COR-L47 (cell line): ENCODE measurements around the gene RAPGEF5.
A peak's percentile ranks its signal among the peaks of the same experiment; 100 is the strongest.

Experiments
- DNase-seq: peaks from one replicate; lab custom pipeline; 2025; lab: John Stamatoyannopoulos, UW

RAPGEF5 gene

DNA sequence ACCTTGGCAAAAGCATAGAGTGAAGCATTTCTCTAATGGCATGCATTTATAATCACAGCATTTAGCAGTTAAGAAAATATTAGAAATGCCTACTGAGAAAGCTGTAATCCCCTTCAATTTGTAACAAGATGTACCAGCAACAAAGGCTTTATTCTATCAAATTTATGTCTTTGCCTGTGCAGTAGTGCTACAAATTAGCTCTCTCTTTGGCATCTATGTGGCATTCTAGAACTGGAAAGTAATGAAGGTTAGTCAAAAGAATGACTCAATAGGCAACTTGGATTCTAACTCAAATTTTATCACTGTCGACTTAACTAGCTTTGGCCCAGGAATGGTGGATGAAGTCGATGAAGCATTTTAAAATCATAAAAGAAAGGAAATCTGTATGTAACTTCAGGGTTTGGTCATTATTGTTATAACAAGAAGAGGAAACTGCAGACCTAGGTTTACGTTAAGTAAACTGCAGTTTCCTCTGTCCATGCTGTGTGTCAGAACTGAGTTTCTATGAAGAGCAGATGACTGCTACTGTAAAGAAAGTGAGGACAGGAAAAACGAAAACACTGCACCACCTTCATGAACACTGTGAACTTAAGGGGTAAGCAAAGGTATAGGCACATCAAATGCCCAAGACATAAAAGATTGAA is 140.0 kb downstream of the RAPGEF5 start:
- no peak for DNase-seq

DNA sequence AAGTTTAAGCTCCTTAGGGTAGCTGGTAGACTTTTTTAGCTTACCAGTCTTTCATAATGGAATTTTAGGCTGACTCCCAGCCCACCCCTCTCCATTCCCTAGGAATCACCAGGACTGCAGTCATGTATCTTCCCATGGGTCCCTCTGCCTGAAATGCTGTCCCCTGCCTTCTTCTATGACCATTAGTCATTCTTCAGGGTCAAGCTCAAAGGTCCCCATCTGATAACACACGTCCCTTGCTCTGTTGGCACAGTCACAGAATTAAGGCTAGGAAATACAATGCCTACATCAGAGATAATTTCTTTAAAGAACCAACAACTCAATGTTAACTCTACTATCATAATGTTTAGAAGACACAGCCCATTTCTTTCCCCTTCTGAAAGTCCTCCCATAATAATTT is 140.6 kb downstream of the RAPGEF5 start:
- DNase-seq, result no peak

DNA sequence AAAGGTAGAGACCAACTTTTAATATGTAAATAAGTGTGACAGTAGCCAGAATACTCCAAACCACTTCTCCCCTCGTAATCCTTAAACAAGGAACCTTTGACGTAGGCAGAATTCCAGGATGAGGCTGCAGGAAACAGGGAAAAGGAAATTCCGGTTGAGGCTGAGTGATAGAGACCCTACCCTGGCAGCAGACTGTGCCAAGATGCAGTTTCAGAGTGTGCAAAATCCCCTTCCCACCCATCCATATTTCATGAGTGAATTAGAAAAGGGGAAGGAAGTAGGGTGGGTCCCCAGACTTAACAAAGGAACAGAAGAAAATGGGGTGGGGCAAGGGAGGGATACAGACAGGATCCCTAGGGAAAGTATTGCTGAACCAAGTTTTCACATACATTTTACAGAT is 143.0 kb downstream of the RAPGEF5 start:
- DNase-seq, result no peak

DNA sequence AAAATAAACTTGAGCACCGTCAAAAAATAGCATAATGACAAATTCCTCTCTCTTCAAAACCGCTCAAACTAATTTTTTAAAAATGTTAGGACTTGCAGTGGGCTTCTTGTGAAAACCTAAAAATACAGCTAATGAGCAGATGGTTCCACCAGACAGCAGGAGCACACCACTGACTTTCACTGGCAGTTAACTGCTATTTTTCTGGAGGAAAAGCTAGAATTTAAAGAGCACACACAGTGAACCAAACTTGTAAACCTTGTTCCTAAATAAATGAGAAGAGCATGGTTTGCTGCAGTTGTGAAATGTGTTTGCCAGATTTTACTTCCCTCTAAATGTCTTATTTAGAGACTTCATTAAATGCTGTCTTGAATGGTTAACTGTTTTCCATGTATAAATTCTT is 143.9 kb downstream of the RAPGEF5 start:
- DNase-seq, result no peak

DNA sequence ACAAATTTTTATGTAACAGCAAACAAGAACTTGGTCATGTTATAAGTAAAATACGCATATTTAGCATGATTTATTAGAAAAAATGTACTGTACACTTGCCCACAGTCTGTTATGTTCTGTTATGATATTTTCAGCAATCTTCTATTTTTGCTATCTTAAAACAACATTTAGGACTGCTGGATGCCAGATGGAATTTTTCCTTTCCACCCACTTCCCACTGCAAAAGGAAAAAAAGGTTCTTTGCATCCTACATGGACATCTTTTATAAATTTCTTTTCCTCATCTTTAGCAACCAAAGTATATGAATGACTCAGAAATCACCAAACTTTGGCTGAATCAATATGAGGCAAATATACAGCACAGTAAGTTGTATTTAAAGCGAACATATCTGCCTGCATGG is 146.0 kb downstream of the RAPGEF5 start:
- DNase-seq, result no peak

DNA sequence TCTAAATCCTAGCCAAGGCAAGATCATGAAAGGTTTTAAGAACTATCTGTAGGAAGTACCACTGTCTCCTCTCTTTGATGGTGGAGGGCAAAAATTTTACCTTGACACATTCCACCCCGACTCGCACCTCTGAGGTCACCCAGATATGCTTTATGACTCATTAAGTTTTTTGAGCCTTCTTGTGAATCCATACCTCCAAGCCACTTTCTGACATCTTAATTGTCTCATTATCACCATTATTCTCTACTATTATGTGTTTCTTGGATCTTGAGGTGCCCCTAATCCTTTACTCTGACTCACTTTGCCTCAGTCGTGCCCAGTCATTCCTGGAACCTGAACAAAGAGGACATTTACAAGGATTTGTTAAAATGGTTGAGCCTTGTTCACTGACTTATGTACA is 146.6 kb downstream of the RAPGEF5 start:
- DNase-seq, result no peak

DNA sequence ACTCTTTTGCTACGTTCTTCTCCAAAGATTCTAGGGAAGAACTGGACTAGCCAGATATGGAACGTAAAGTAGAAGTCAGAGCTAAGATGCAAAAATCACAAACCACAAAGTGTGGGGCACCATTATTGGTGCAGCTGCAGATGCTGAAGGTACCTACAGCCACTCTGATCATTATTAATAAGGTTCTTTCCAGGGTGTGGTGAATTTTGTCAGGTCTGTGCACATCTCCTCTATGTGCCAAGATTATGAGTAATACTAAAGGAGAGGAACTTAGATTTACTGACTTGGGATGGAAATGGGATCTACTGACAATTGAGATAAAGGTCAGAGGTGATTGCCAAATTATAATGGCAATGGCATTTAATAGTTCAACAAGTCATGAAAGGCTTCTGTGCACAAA is 148.2 kb downstream of the RAPGEF5 start:
- DNase-seq, result no peak

DNA sequence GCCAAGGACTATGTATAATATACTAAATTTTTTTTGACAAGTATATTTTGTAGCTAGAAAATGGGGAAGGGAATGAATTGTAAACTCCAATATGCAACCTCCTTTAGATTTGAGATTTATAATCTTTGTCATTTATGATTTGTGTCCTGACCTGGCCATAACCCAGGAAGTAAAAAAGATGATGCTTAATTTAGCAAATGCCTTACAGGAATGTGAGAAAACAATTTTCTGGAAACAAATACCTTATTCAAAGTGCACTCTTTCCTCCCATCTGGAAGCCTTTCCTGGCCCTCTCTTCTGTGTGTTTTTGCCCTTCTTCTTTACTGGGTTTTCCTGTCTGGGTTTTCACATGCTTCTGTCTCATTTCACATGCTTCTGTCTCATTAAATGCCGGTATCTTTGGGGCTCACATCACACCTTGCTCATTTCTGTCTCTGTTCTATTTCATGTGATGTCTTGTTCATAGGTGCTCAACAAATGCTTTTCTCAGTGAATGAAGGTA is 149.2 kb downstream of the RAPGEF5 start:
- DNase-seq, result no peak

DNA sequence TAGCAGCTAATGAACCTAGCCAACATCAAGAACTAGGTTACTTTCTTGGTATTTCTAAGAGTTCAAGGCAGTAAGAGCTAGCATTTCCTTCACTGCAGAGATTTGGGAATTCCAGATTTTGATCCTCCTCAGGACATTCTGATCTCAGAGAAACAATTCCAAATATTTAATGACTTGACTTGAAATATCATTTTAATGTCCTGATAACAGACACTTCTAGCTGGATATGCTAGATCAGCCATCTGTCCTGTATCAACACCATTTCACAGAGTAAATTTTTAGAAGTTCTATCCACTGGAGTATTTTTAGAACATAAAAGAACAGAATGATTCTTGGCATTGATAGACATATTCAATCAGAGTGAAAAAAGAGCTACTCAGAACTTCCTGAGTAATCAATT is 151.3 kb downstream of the RAPGEF5 start:
- DNase-seq, result no peak

DNA sequence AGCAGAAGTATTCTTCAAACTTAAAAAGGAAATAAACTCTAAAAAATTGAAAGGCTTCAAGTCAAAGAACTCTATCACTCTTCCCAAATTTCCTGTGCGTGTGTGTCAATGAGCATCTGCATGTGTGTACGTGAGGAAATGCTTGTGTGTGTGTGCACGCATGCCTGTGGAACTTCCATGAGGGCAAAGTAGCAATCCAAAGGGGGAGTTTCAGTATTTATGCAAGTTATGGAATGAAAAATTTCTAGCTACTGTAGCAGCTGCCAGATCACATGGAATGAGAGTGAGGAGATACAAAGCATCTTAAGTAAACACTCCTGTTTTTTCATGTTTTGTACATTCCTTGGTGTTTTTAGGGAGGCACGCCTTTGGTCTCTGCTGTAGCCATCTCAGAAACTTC is 152.6 kb downstream of the RAPGEF5 start:
- DNase-seq, result no peak

DNA sequence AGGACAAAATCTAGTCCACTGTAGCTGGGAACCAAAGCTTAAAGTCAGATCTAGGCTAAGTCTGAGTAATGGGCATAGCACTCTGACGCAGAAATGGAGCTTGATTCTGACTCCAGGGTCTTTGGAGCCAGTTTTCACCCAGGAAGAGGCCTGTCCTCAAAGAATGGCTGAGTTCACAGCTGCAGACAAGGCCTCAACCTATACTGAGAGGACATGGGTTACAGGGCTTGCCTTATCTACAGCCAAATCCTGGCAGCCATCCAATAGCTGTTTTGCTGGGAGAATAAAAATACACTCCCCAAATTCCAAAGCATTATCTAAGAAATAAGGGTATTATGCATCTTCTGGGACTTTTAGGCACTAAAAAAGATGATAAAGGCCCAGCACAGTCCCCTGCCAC is 154.8 kb downstream of the RAPGEF5 start:
- DNase-seq, result no peak

DNA sequence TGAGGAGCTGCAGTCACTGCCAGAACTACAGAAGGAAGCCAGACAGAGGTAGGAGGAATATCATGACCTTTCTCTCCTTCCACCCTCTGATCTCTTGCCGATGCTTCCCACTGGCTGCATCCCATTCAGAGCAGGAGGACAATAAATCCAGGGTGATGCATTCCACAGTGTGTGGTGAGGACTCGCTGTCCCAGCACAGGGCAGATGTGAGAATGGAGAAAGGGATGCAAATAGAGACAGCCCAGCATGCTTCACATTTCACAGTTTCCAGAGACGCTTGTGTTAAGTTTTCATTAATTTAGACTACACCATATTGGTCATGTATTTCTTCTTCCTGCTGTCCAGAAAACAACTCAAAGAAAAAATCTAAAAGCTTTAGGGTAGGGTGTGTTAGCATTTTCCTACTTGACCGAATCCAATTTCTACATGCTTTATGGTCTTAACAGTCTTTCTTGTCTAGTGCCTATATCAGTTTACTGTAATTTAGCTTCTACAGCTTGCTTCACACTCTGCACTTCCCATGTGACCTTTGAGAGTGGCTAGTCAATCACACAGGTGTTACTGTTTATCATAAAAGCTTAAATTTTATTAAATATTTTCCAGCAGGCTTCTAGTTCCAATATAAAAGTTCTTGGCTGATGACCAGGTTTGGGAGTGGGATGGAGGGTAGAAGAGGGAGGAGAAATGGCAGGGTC is 155.6 kb downstream of the RAPGEF5 start:
- no peak for DNase-seq

DNA sequence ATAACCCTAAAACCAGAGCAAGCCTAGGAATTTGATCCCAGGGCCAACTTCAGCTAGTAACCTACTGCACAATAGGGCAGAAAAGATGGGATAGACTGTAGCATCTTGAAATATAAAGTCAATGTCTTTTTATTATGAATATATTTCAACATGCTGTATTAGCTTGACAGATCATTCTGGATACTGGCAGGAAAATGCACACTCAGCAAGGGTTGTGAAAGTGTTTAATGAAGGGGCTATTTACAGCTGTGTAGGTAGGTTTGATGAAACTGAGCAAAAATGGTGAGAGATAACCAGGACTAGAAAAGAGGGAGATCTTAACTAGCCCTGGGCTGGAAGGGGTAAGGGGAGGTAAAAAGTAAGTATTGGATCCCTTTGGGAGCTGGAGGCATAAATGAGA is 156.2 kb downstream of the RAPGEF5 start:
- DNase-seq, result no peak

DNA sequence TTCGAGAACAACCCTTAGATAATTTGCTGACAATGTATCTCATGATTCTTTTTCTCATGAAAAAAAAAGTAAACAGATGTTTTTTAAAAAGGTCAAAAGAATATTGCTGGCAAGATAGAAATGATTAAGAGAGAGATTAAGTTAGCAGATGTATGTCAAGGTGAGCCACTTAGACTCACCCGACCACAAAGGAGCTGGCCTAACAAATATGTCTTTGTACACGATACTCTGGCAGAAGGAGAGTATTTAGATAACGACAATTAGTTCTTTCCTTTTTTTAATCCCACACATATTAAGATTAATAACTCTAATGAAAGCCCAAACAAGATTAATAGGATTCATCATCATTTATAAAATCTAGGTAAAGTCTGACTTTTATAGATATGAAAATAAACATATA is 156.7 kb downstream of the RAPGEF5 start:
- DNase-seq, result no peak

DNA sequence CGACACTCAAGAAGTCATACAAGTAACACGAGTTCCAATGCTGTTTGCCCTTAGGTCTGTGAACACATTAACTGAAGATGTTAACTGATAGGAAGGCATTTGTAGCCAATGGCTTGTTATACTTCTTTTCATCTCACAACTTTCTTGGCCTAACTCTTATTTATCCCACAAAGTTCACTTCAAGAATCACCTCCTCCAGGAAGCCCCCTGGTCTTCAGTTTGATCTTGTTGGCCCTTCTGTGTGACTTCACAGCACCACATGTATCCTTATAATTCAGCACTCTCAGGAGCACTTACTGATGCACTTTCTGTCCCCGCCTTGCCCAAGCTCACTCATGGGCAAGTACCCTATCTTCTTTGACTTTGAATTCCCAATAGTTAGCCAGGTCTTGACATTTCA is 159.6 kb downstream of the RAPGEF5 start:
- no peak for DNase-seq

DNA sequence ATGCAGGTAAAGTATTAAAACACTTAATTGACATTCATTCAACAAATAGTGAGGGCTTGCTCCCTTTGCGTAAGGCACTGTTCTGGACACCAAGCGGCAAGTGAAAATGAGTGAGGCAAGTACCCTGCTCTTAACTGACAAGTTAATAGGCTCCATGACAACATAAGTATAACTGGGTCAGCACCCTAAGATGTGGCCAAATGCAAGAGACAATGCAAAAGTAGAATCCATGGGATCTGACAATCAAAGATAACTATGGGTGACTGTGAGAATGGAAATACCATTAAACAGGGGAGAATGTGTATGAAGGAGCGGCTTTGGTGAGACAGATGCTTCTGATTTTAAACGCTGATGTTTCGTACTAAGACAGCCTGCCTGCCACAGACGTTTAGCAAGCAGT is 160.5 kb downstream of the RAPGEF5 start:
- no peak for DNase-seq

DNA sequence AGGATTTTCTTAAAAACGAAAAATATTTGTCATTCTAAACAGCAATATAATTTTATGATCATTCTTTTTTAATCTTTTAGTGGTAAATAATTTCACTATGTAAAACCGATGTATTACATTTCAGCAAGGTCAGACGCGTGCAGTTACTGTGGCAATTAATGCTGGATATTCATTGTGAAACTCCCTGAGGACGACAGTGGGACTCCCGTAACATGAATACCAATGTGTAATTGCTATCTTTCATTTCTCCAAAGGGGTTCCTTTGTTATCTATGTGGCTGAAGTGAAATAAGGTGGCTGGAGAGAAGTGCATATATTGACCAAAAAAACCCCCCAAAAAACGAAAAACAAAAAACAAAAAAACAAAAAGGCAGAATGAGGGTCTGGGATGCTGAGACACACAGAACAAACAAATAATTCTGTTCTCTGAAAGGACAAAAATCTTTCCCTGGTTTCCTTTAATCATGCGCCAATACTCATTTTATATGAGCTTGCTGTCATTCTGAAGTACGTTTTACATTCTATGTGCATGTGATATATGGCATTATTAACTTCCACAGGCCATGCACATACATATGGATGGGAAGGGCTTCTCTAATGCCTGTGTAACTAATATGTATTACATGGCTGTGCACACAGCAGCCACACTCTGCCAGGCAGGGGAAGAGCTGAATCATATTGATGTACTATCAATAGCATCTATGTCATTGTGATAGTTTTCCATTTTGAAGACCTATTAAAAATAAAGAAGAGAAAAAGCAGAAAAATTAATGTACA is 161.4 kb downstream of the RAPGEF5 start:
- DNase-seq, result no peak

DNA sequence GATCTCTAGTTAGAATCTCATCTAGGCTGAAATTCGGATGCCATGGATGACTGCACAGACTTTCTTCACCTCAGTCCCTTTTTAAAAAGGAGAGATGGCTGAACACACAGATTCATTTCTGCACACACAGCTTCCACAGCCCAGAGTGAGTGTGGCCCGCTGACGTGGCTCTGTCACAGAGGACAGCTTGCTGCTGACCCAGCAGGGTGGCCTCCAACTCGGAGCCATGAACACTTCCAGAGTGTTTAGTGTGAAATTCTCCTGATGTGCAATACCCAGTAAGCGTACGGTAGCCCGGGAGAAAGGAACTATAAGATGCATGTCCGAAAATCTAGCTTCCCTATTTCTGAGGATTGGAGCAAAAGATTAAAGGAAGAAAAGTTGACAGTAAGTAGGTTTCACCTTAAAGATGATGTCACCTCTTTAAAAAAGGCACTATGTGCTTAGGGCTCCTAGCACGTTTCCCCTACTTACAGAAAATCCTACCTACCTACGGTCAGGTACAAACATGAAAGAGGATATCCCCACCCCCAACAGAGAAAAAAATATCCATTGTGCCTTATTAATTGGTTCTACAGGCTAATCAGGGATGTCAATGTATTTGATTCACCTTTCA is 162.2 kb downstream of the RAPGEF5 start:
- DNase-seq, result no peak

DNA sequence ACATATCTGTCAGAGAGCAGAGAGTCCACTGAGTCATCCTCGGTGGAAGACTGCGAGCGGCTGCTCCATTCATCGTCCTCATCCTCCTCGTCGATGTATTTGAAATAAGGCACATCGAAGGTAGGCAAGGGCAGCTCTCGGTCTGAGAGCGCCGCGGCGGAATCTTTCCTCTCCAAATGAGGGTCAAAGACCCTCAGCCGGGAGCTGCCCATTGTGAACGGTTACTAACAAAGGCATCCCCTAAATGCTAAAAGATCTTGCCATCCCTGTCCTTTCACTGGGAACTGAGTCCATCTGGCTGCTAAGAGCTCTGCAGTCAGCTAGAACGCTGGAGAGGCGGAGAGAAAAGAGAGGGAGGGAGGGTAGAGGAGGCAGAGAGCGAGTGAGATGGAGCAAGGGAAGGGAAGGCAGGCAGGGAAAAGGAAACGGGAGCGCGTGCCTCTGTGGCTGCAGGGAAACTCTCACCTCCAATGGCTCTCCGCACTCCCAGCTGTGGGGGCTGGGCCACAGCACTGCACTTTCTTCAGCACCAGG is 163.4 kb downstream of the RAPGEF5 start:
- DNase-seq, result no peak

DNA sequence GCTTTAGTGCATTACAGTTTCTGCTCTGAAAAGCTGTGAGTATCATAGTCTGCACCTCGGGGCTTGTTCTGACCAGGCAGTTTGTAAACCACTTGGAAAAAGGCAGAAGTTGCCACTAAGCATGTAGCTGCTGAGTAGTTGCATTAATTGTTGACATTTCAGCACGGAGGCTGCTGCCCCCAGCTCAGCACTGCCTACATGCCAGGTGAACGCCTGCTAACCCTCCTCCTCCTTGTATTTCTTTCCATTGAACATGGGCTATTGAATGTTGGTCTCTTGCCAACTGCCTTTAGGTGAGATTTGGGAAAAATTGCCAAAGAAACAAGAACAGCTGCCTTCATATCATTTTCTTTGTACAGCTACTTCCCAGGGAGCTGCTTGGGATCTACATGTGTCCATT is 164.2 kb downstream of the RAPGEF5 start:
- peak; percentile 27 for DNase-seq

DNA sequence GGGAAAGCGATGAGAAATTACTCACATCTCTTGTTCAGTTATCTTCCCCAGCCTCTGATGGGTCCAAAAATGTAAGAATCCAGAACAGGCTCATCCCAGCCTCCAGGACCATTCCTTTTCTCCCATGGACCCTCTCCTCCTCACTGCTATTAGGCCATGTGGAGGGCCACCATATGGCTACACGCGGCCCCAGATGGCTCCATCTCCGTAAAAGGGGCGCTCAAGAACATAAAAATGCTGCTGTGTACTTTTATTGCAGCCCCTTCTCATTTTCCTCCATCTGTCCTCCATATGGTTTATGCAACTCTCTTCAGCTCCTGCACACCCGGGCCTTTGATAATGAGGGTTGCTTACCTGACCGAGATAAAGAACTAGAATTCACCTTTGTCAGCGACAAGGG is 166.2 kb downstream of the RAPGEF5 start:
- no peak for DNase-seq

DNA sequence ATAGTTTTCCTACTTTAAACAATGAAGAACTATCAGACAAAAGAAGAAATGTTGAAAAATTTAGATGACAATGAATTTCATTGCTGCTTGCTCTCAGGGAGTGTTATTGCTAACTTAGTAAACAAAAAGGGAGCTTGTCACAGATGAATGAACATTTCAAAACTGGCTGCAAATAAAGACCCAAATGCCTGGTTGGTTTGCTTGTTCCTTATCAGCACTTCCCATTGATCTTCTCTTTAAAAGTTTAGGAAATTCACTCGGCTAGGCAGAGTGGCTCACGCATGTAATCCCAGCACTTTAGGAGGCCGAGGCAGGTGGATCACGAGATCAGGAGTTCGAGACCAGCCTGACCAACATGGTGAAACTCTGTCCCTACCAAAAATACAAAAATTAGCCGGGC is 167.2 kb downstream of the RAPGEF5 start:
- no peak for DNase-seq
